Natural killer cell (primary cell): Measurements from ENCODE around the gene COX20. TPM values are rescaled to one million over a fixed set of nuclear protein-coding genes. Genes with fewer than 3 reads are reported as not detected.

Experiments used
- ATAC-seq, 3 donors: fragments of 150-1000 bp in 2 of 3; fragments of 200-7000 bp in 1 of 3; cut with Tn5 transposase; 1 replicate in 1 of 3; 2 replicates in 2 of 3; pipeline ENCODE4 v1.10.0; 2021; ENCODE audit warnings: mild to moderate bottlenecking in 2 of 3, moderate library complexity in 2 of 3
- DNase-seq, 2 donors: peaks; one replicate each; pipeline versions ENCODE4 v3.0.0 to v3.0.0-alpha.2; 2013 to 2021; ENCODE audit warnings: mixed read lengths in 1 of 2
- H3K27ac ChIP-seq: one replicate; pipeline ENCODE4 v1.5.1; 2013; ENCODE audit warnings: mild to moderate bottlenecking, low read length
- H3K27me3 ChIP-seq: one replicate; pipeline ENCODE4 v1.6.1; 2013; ENCODE audit warnings: low read length; ENCODE audit not compliant: control insufficient read depth, insufficient read depth
- H3K36me3 ChIP-seq: one replicate; pipeline ENCODE4 v1.6.1; 2013; ENCODE audit warnings: low read length; ENCODE audit not compliant: control insufficient read depth, insufficient read depth
- H3K4me1 ChIP-seq: one replicate; pipeline ENCODE4 v1.6.1; 2013; ENCODE audit warnings: low read length; ENCODE audit not compliant: control insufficient read depth, insufficient read depth
- H3K4me3 ChIP-seq: one replicate; pipeline ENCODE4 v1.5.1; 2013; ENCODE audit warnings: low read length
- H3K9me3 ChIP-seq: one replicate; pipeline ENCODE4 v1.6.1; 2013; ENCODE audit warnings: low read length; ENCODE audit not compliant: control insufficient read depth, insufficient read depth
- H3K27ac Mint-ChIP-seq, 2 donors: one replicate each; pipeline ENCODE4 v1.8.0; 2022; ENCODE audit warnings: mild to moderate bottlenecking in 2 of 2, mixed read lengths in 2 of 2, moderate library complexity in 1 of 2
- H3K27me3 Mint-ChIP-seq, 2 donors: one replicate each; pipeline ENCODE4 v1.8.0; 2022; ENCODE audit warnings: low read depth in 2 of 2, mixed read lengths in 2 of 2
- H3K36me3 Mint-ChIP-seq: one replicate; pipeline ENCODE4 v1.8.0; 2022; ENCODE audit warnings: mixed read lengths
- H3K4me1 Mint-ChIP-seq, 2 donors: one replicate each; pipeline ENCODE4 v1.8.0; 2022; ENCODE audit warnings: mixed read lengths in 2 of 2
- H3K4me3 Mint-ChIP-seq: one replicate; pipeline ENCODE4 v1.8.0; 2022; ENCODE audit warnings: mild to moderate bottlenecking, moderate library complexity, mixed read lengths
- H3K9me3 Mint-ChIP-seq, 2 donors: one replicate each; pipeline ENCODE4 v1.8.0; 2022; ENCODE audit warnings: mixed read lengths in 2 of 2
- WGBS: methylation state at CpG from one replicate; pipeline ENCODE4 v1.1.7; 2013; ENCODE audit warnings: missing lambda C conversion rate; ENCODE audit not compliant: insufficient coverage; 5-methylcytosine and 5-hydroxymethylcytosine counted together
- intact Hi-C: fragments of 100-400 bp; cut with micrococcal nuclease; formaldehyde crosslinking; loops from one replicate; pipeline ENCODE4 v1.14.2; 2022
- total RNA-seq, 4 donors: library from RNA; stranded (reverse); fragments of 120-200 nt in 1 of 4; gene quantifications; one replicate each; pipeline versions ENCODE4 v1.2.3 to v1.2.4, GENCODE V29; 2013 to 2022
- TF ChIP-seq, protein P1 (sequence below): fragments of 200-600 bp; IDR thresholded peaks from one replicate; pipeline ENCODE4 v1.8.0; 2022; ENCODE audit warnings: antibody characterized with exemption

Gene COX20, protein sequence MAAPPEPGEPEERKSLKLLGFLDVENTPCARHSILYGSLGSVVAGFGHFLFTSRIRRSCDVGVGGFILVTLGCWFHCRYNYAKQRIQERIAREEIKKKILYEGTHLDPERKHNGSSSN
- total RNA-seq: 10 to 100 TPM; 24.3 to 25.4 (median 24.9) TPM
- 35.1 TPM for total RNA-seq (2013)

DNA sequence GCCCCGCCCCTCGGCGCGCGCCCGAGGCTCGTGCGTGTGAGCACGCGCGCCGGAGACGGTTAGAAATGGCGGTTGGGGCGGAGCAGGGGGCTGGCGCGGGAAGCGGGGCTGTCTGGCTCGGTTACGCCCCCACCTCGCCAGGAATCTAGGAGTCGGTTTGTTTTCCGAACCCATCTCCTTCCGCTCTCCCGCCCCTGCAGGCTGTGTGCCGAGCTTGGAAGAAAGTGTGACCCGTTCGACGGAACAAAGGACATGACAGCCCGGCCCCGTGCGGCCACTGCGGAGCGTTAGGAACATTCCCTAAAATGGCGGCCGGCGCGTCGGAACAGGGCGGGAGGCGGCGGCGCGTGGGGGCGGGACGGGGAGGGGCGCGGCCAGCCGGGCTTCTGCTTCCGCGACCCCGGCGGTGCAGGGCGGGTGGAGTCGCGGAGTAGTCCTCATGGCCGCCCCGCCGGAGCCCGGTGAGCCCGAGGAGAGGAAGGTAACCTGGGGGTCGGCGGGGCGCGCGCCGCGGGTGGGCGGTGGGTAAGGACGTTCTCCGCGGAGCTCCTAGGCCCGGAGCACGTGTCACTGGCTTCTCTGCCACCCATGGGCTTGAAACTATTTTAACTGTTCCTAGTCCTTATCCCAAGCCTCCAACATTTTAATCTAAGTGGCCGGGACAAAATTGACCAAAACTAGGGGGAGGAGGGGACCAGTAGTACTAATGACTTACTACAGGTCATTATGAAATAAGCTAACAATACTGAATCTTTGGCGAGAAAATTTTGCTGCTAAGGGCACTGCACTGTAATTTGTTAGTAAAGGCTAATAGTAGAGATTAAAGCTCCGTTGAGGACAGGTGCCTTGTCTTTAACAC, at the start of gene COX20:
Gene COX20, plus strand, starts transcription at position 383 of the 859 bp plus-strand sequence. Its CDS starts 57 bp downstream, at position 440.
- H3K27me3 Mint-ChIP-seq: no peaks in the 10 kb centered on the region
- peaks cover 48 to 54% of the 10 kb centered on the region in 2 donors for H3K4me1 Mint-ChIP-seq
- no peaks in the 10 kb centered on the region for H3K36me3 Mint-ChIP-seq
- DNase-seq: peak in 1 of 2 donors; percentile 95
- intact Hi-C loops: loop anchor here (1.0 to 2.0 kb wide), 5 partner anchors 15 to 383 kb away; partner anchors contain the start of gene HNRNPU
- H3K9me3 ChIP-seq: no peaks in the 10 kb centered on the region
- TF ChIP-seq, protein P1, sequence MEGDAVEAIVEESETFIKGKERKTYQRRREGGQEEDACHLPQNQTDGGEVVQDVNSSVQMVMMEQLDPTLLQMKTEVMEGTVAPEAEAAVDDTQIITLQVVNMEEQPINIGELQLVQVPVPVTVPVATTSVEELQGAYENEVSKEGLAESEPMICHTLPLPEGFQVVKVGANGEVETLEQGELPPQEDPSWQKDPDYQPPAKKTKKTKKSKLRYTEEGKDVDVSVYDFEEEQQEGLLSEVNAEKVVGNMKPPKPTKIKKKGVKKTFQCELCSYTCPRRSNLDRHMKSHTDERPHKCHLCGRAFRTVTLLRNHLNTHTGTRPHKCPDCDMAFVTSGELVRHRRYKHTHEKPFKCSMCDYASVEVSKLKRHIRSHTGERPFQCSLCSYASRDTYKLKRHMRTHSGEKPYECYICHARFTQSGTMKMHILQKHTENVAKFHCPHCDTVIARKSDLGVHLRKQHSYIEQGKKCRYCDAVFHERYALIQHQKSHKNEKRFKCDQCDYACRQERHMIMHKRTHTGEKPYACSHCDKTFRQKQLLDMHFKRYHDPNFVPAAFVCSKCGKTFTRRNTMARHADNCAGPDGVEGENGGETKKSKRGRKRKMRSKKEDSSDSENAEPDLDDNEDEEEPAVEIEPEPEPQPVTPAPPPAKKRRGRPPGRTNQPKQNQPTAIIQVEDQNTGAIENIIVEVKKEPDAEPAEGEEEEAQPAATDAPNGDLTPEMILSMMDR: no peak
- H3K27ac ChIP-seq: peak within 1 kb of the TSS; percentile 99
- no peaks in the 10 kb centered on the region for H3K27me3 ChIP-seq
- WGBS: under 1% methylated on average over 76 of the region's 77 CpGs
- H3K4me1 ChIP-seq: peaks cover 11% of the 10 kb centered on the region
- no peaks in the 10 kb centered on the region for H3K36me3 ChIP-seq
- peak within 1 kb of the TSS; percentile 96 to 99 for H3K27ac Mint-ChIP-seq
- ATAC-seq: peak; percentile 71 to 89 (median 72)
- peak within 1 kb of the TSS; percentile 61 for H3K4me3 ChIP-seq
- H3K4me3 Mint-ChIP-seq: peak within 1 kb of the TSS; percentile 98
- H3K9me3 Mint-ChIP-seq: no peaks in the 10 kb centered on the region

DNA sequence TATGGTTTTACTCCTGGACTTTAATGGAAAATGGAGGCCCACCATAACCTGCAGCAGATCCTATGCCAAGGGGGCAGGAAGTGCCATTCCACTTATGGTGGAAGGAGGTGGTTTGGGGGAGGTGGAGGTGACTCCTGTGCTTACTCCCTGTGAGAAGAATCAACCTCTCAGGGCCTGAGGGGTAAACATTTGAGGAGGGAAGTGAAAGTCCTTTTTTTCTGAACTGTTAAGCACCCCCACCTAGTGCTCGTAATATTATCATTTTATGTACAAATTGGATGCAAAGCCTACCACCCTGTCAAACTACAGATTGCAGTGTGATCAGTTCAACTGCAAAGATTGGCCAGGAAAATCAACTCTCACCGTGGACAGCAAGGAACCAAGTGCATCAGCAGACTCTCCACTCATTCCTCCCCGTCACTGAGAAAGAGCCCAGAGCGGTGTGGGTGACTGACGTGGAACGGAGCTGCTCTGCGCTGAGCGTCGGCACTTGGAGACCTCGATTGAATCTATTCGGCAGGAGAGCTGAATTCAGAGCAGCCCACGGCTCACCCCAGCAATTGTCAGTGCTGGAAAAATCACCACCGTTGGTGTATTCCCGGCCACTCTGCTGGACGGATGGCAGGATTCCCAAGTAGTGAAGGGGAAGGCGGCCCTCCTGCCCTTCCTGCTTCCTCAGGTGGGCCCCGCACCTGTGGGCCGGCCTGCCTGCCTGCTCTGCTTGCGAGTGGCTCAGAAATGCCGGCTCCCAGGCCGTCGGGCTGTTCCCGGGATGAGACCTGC, 46.8 kb upstream of the COX20 start:
- H3K27ac ChIP-seq: no peak overlapping the region
- Mint-ChIP-seq H3K4me1 (no peaks in the 10 kb centered on the region), H3K9me3 (no peaks in the 10 kb centered on the region), H3K36me3 (no peaks in the 10 kb centered on the region), H3K27me3 (peaks cover 0 to 8% of the 10 kb centered on the region in 2 donors), H3K4me3 (no peak overlapping the region), H3K27ac (no peak overlapping the region)
- no peak for ATAC-seq
- no peaks in the 10 kb centered on the region for H3K4me1 ChIP-seq
- intact Hi-C loops: no loop called here
- H3K4me3 ChIP-seq: no peak overlapping the region
- TF ChIP-seq, protein P1: no peak
- no peaks in the 10 kb centered on the region for H3K27me3 ChIP-seq
- no peak for DNase-seq
- 86% methylated on average over 23 of the region's 23 CpGs for WGBS
- H3K36me3 ChIP-seq: no peaks in the 10 kb centered on the region
- H3K9me3 ChIP-seq: no peaks in the 10 kb centered on the region

DNA sequence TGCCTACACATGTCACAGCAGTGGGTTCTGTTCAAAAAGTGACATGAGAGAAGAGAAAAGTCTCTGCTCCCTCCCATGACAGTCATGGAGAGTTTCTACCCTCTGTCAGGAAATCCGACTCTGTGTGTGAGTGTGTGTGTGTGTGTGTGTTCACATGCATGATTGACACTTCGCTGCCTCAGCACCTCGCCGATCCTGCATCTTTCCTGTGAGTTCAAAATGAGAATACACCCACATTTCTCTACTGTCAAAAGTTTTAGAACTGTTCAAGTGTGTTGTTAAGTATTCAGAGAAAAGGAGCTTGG, 46.2 kb upstream of the COX20 start:
- H3K4me1 Mint-ChIP-seq: no peaks in the 10 kb centered on the region
- TF ChIP-seq, protein P1: no peak

More for the DNA sequence above, 46.2 kb upstream of the COX20 start:
- no peaks in the 10 kb centered on the region for H3K36me3 Mint-ChIP-seq
- Histone ChIP-seq H3K27me3 (no peaks in the 10 kb centered on the region), H3K36me3 (no peaks in the 10 kb centered on the region), H3K4me1 (no peaks in the 10 kb centered on the region), H3K4me3 (no peak overlapping the region), H3K9me3 (no peaks in the 10 kb centered on the region), H3K27ac (no peak overlapping the region)
- ATAC-seq (no peak), DNase-seq (no peak)
- no peaks in the 10 kb centered on the region for H3K9me3 Mint-ChIP-seq
- intact Hi-C loops: no loop called here
- peaks cover 0 to 8% of the 10 kb centered on the region in 2 donors for H3K27me3 Mint-ChIP-seq
- H3K4me3 Mint-ChIP-seq: no peak overlapping the region
- WGBS: no CpG with 5 or more reads among the region's 4 CpGs
- no peak overlapping the region for H3K27ac Mint-ChIP-seq
